Thyroid gland (tissue), 4 donors: ENCODE results near the gene CFAP210.

Source experiments
- CTCF ChIP-seq, 6 experiments: fragments of 200-600 bp in 3 of 6; fragments of 450-650 bp in 3 of 6; sonication (generic) in 3 of 6; IDR thresholded peaks; one replicate each; pipeline ENCODE4 v1.5.1; 2016 to 2019; ENCODE audit warnings: antibody characterized with exemption in 6 of 6, mild to moderate bottlenecking in 2 of 6, inconsistent platforms in 1 of 6, moderate library complexity in 1 of 6
- POLR2A ChIP-seq, 2 donors: fragments of 450-650 bp; IDR thresholded peaks; one replicate each; pipeline ENCODE4 v1.6.1; 2017; ENCODE audit warnings: antibody characterized with exemption in 2 of 2, mild to moderate bottlenecking in 2 of 2, moderate library complexity in 1 of 2

GRCh38 chr2:169714699-169715098 is 20.5 kb upstream of the CFAP210 start:
- TF ChIP-seq CTCF (IDR thresholded peaks at IDR 0.05): no peak
- TF ChIP-seq POLR2A (IDR thresholded peaks at IDR 0.05): no peak
